GM13976 (cell line): ENCODE data around the gene RAVER1.

Experiments
- DNase-seq: peaks from one replicate; pipeline ENCODE4 v3.0.0; 2012; ENCODE audit warnings: low spot score
- CTCF ChIP-seq: IDR thresholded peaks from 2 replicates; pipeline ENCODE4 v1.5.1; 2012; ENCODE audit warnings: borderline replicate concordance, mild to moderate bottlenecking; ENCODE audit not compliant: insufficient read depth; ENCODE audit errors: extremely low read depth, missing control alignments, control extremely low read depth
- in situ Hi-C: fragments of 300-500 bp; cut with MboI; formaldehyde crosslinking; loops from one replicate; pipeline ENCODE4 v1.12.0; 2022; ENCODE audit warnings: low sequenced_read_pairs, mixed read lengths, inconsistent platforms; ENCODE audit not compliant: unreplicated experiment

RAVER1 gene

GRCh38 chr19:10290357-10290875 lies 42.9 kb downstream of the RAVER1 start:
- no peak for TF ChIP-seq CTCF
- DNase-seq: no peak
- in situ Hi-C loops: no loop called here

GRCh38 chr19:10289836-10290356 lies 43.4 kb downstream of the RAVER1 start, which contains the start of gene ICAM5:
Gene ICAM5, plus strand, starts transcription at chr19:10289952. Its CDS starts 92 bp downstream, at chr19:10290044.
- in situ Hi-C loops: no loop called here
- no peak for DNase-seq
- TF ChIP-seq CTCF: no peak

- peak; percentile 72 for DNase-seq
- in situ Hi-C loops: no loop called here
- TF ChIP-seq CTCF: no peak
Measured at GRCh38 chr19:10289167-10289835, 44.0 kb downstream of the RAVER1 start.

- no peak for TF ChIP-seq CTCF
- in situ Hi-C loops: no loop called here
- DNase-seq: peak; percentile 80
Measured at GRCh38 chr19:10288662-10289166, 44.6 kb downstream of the RAVER1 start.

- TF ChIP-seq CTCF: no peak
- in situ Hi-C loops: no loop called here
- DNase-seq: peak; percentile 71
Measured at GRCh38 chr19:10286803-10287737, 46.3 kb downstream of the RAVER1 start, which contains the start of gene ICAM4. Gene ICAM4, plus strand, starts transcription at chr19:10286955. Its CDS starts 58 bp downstream, at chr19:10287013.

- in situ Hi-C loops: no loop called here
- no peak for TF ChIP-seq CTCF
- DNase-seq: no peak
Measured at GRCh38 chr19:10285393-10285792, 47.9 kb downstream of the RAVER1 start.
